ENCODE results near the gene EPB41L4A.

Gene EPB41L4A

DNA sequence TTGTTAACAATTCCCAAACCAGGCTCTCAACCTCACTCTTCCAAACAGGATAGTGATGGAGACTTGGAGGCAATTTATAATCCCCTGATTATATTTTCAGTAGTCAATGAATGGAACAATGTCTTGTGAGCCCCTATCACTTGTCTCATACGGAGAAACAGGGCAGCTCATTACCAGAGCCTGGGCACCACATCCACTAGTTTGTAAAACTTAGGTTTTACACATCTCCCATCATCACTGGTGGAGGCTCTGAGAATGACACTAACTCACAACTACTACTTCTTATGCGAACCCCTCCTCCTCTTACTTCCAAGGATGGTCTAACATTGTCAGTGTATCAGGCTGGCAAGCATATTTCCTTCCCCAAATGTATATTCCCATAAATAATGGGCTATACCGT is 253.7 kb downstream of the EPB41L4A start:
- TF ChIP-seq TEAD4 (IDR thresholded peaks at IDR 0.05) = no peak
- no peak for TF ChIP-seq RAD21 (IDR thresholded peaks at IDR 0.05; ENCODE audit: low read depth)
- TF ChIP-seq EP300 (IDR thresholded peaks at IDR 0.05; ENCODE audit: borderline replicate concordance) = no peak
- TF ChIP-seq NFIC (IDR thresholded peaks at IDR 0.05) = no peak
- no peak for TF ChIP-seq CREB1 (IDR thresholded peaks at IDR 0.05; ENCODE audit: low read depth)
- no peak for TF ChIP-seq FOXM1 (IDR thresholded peaks at IDR 0.05; ENCODE audit: borderline replicate concordance, low read depth)
- TF ChIP-seq CEBPB (IDR thresholded peaks at IDR 0.05) = no peak
- no peak for TF ChIP-seq ZBTB7A (IDR thresholded peaks at IDR 0.05; ENCODE audit: low read depth)
- no peak for TF ChIP-seq USF1 (IDR thresholded peaks at IDR 0.05)
- no peak for TF ChIP-seq EGR1 (IDR thresholded peaks at IDR 0.05)
- no peak for TF ChIP-seq TAF1 (IDR thresholded peaks at IDR 0.05; ENCODE audit: low read depth)
- TF ChIP-seq TCF12 (IDR thresholded peaks at IDR 0.05; ENCODE audit: low read depth) = no peak
- TF ChIP-seq REST (IDR thresholded peaks at IDR 0.05; ENCODE audit: low read depth) = no peak
- TF ChIP-seq, protein P1, sequence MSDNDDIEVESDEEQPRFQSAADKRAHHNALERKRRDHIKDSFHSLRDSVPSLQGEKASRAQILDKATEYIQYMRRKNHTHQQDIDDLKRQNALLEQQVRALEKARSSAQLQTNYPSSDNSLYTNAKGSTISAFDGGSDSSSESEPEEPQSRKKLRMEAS (IDR thresholded peaks at IDR 0.05) = no peak
- no peak for TF ChIP-seq YY1 (IDR thresholded peaks at IDR 0.05; ENCODE audit: low read depth)

- TF ChIP-seq USF1 (IDR thresholded peaks at IDR 0.05) = no peak
- no peak for TF ChIP-seq FOXM1 (IDR thresholded peaks at IDR 0.05; ENCODE audit: borderline replicate concordance, low read depth)
- no peak for TF ChIP-seq TAF1 (IDR thresholded peaks at IDR 0.05; ENCODE audit: low read depth)
- TF ChIP-seq, protein P1 (IDR thresholded peaks at IDR 0.05) = no peak
- TF ChIP-seq EGR1 (IDR thresholded peaks at IDR 0.05) = no peak
- TF ChIP-seq NFIC (IDR thresholded peaks at IDR 0.05) = no peak
- no peak for TF ChIP-seq ZBTB7A (IDR thresholded peaks at IDR 0.05; ENCODE audit: low read depth)
- no peak for TF ChIP-seq YY1 (IDR thresholded peaks at IDR 0.05; ENCODE audit: low read depth)
- no peak for TF ChIP-seq TEAD4 (IDR thresholded peaks at IDR 0.05)
- TF ChIP-seq CEBPB (IDR thresholded peaks at IDR 0.05) = no peak
- no peak for TF ChIP-seq REST (IDR thresholded peaks at IDR 0.05; ENCODE audit: low read depth)
- no peak for TF ChIP-seq EP300 (IDR thresholded peaks at IDR 0.05; ENCODE audit: borderline replicate concordance)
- no peak for TF ChIP-seq TCF12 (IDR thresholded peaks at IDR 0.05; ENCODE audit: low read depth)
- TF ChIP-seq CREB1 (IDR thresholded peaks at IDR 0.05; ENCODE audit: low read depth) = no peak
- TF ChIP-seq RAD21 (IDR thresholded peaks at IDR 0.05; ENCODE audit: low read depth) = no peak
Observed at GRCh38 chr5:112163435-112163834, 255.6 kb downstream of the EPB41L4A start.

GRCh38 chr5:112161392-112161748 is 257.7 kb downstream of the EPB41L4A start:
- TF ChIP-seq YY1 (IDR thresholded peaks at IDR 0.05; ENCODE audit: low read depth) = no peak
- TF ChIP-seq TAF1 (IDR thresholded peaks at IDR 0.05; ENCODE audit: low read depth) = no peak
- no peak for TF ChIP-seq ZBTB7A (IDR thresholded peaks at IDR 0.05; ENCODE audit: low read depth)

GRCh38 chr5:112160652-112161391 is 258.3 kb downstream of the EPB41L4A start:
- TF ChIP-seq, protein P1 (IDR thresholded peaks at IDR 0.05) = peak; percentile 93
- TF ChIP-seq TEAD4 (IDR thresholded peaks at IDR 0.05) (peak; percentile 25; the same call in 1 of the 2 replicates), EP300 (IDR thresholded peaks at IDR 0.05; ENCODE audit: borderline replicate concordance) (peak; percentile 83), FOXM1 (IDR thresholded peaks at IDR 0.05; ENCODE audit: borderline replicate concordance, low read depth) (peak; percentile 43; the same call in 1 of the 2 replicates), EGR1 (IDR thresholded peaks at IDR 0.05) (no peak), NFIC (IDR thresholded peaks at IDR 0.05) (no peak; the same call in 1 of the 2 replicates), ZBTB7A (IDR thresholded peaks at IDR 0.05; ENCODE audit: low read depth) (no peak), YY1 (IDR thresholded peaks at IDR 0.05; ENCODE audit: low read depth) (peak; percentile 77), TAF1 (IDR thresholded peaks at IDR 0.05; ENCODE audit: low read depth) (peak; percentile 99), TCF12 (IDR thresholded peaks at IDR 0.05; ENCODE audit: low read depth) (peak; percentile 61; the same call in 1 of the 2 replicates), USF1 (IDR thresholded peaks at IDR 0.05) (no peak), CREB1 (IDR thresholded peaks at IDR 0.05; ENCODE audit: low read depth) (no peak), CEBPB (IDR thresholded peaks at IDR 0.05) (no peak; the same call in 1 of the 2 replicates), RAD21 (IDR thresholded peaks at IDR 0.05; ENCODE audit: low read depth) (peak; percentile 51; the same call in 1 of the 2 replicates), REST (IDR thresholded peaks at IDR 0.05; ENCODE audit: low read depth) (0 out of 2 replicates have a peak, but pooled peaks have one; percentile 18)

Data from Ishikawa (cell line).